SK-N-SH (cell line): ENCODE results near the gene CARM1. TPM values are rescaled to one million over a fixed set of nuclear protein-coding genes. Genes with fewer than 3 reads are reported as not detected.

Experiments
- CTCF ChIA-PET: fragments of 300-600, 350-600 bp; formaldehyde crosslinking; extraction: SDS; loops from one replicate; lab custom pipeline; 2021; lab: Yijun Ruan, JAX
- POLR2A ChIA-PET: fragments of 350-600 bp; sonication (Branson Sonifier 250); formaldehyde crosslinking; extraction: SDS; loops from one replicate; lab custom pipeline; 2020; ENCODE audit warnings: antibody characterized with exemption, inconsistent platforms; lab: Yijun Ruan, JAX
- DNase-seq: peaks from one replicate; pipeline ENCODE4 v3.0.0; 2012
- H2AFZ ChIP-seq: fragments of 200-600 bp; sonication (generic); 2 replicates; pipeline ENCODE4 v1.8.1; 2016; ENCODE audit warnings: antibody characterized with exemption, mild to moderate bottlenecking, low read depth
- H3F3A ChIP-seq: fragments of 200-600 bp; sonication (generic); replicated peaks from 2 replicates; pipeline ENCODE3; 2016; ENCODE audit warnings: antibody characterized with exemption, mild to moderate bottlenecking; ENCODE audit not compliant: insufficient read depth
- H3K27ac ChIP-seq, 2 experiments: fragments of 200-500 bp in 1 of 2; fragments of 200-600 bp in 1 of 2; sonication (Bioruptor generic) in 1 of 2; sonication (generic), shearing (Covaris generic) in 1 of 2; 2 replicates each; pipeline versions ENCODE4 v1.5.1 to v1.6.1; 2014 to 2016; ENCODE audit warnings: low read depth in 2 of 2, inconsistent platforms in 1 of 2, low read length in 1 of 2, mild to moderate bottlenecking in 1 of 2, mixed read lengths in 1 of 2
- H3K27me3 ChIP-seq: fragments of 200-600 bp; sonication (generic), shearing (Covaris generic); 2 replicates; pipeline ENCODE4 v1.6.1; 2016; ENCODE audit warnings: mixed run types; ENCODE audit not compliant: insufficient read depth
- H3K36me3 ChIP-seq, 2 experiments: fragments of 200-500 bp in 1 of 2; fragments of 200-600 bp in 1 of 2; sonication (Bioruptor generic) in 1 of 2; sonication (generic) in 1 of 2; replicated peaks in 1 of 2; 2 replicates each; pipeline versions ENCODE3 to v1.5.1; 2014 to 2016; ENCODE audit warnings: low read length in 1 of 2, mild to moderate bottlenecking in 1 of 2; ENCODE audit not compliant: insufficient read depth in 2 of 2, control insufficient read depth in 1 of 2
- H3K4me1 ChIP-seq, 2 experiments: fragments of 200-500 bp in 1 of 2; fragments of 200-600 bp in 1 of 2; sonication (Bioruptor generic) in 1 of 2; sonication (generic), shearing (Covaris generic) in 1 of 2; 2 replicates each; pipeline versions ENCODE4 v1.5.1 to v1.6.1; 2014 to 2016; ENCODE audit warnings: low read depth in 1 of 2, low read length in 1 of 2, mixed run types in 1 of 2; ENCODE audit not compliant: insufficient read depth in 2 of 2, control insufficient read depth in 1 of 2
- H3K4me2 ChIP-seq: fragments of 200-600 bp; sonication (generic), shearing (Covaris generic); 2 replicates; pipeline ENCODE4 v1.6.1; 2017; ENCODE audit warnings: mixed run types
- H3K4me3 ChIP-seq, 2 experiments: fragments of 200-500 bp in 1 of 2; fragments of 200-600 bp in 1 of 2; sonication (Bioruptor generic) in 1 of 2; sonication (generic), shearing (Covaris generic) in 1 of 2; 2 replicates each; pipeline versions ENCODE4 v1.5.1 to v1.8.1; 2014 to 2016; ENCODE audit warnings: low read depth in 2 of 2, inconsistent platforms in 1 of 2, low read length in 1 of 2, mild to moderate bottlenecking in 1 of 2, mixed read lengths in 1 of 2, moderate library complexity in 1 of 2
- H3K79me2 ChIP-seq: fragments of 200-600 bp; sonication (generic); 2 replicates; pipeline ENCODE4 v1.8.1; 2017; ENCODE audit warnings: mild to moderate bottlenecking; ENCODE audit not compliant: insufficient read depth
- H3K9ac ChIP-seq: fragments of 200-600 bp; sonication (generic); 2 replicates; pipeline ENCODE4 v1.6.1; 2017; ENCODE audit warnings: mixed run types
- H3K9me2 ChIP-seq: fragments of 200-600 bp; sonication (generic); 2 replicates; pipeline ENCODE4 v1.6.1; 2017; ENCODE audit warnings: mixed run types
- H3K9me3 ChIP-seq: fragments of 200-600 bp; sonication (generic); 2 replicates; pipeline ENCODE4 v1.6.1; 2017; ENCODE audit warnings: mixed run types, mild to moderate bottlenecking, moderate library complexity
- H4K20me1 ChIP-seq: fragments of 200-600 bp; sonication (generic); 2 replicates; pipeline ENCODE4 v1.6.1; 2017; ENCODE audit warnings: mild to moderate bottlenecking, mixed run types; ENCODE audit not compliant: insufficient read depth
- EZH2phosphoT487 ChIP-seq: fragments of 200-600 bp; sonication (generic); IDR thresholded peaks from 2 replicates; pipeline ENCODE4 v1.6.1; 2017; ENCODE audit warnings: low read depth, mixed run types, mild to moderate bottlenecking, antibody characterized with exemption, moderate library complexity, borderline replicate concordance
- IRF3 ChIP-seq: fragments of 150-350 bp; IDR thresholded peaks from 2 replicates; pipeline ENCODE4 v1.6.1; 2016; ENCODE audit warnings: mild to moderate bottlenecking, low read depth, low read length
- JUND ChIP-seq: IDR thresholded peaks from 2 replicates; pipeline ENCODE4 v1.4.0; 2012
- MEF2A ChIP-seq: IDR thresholded peaks from 2 replicates; pipeline ENCODE4 v1.4.0; 2012; ENCODE audit warnings: low read depth, borderline replicate concordance
- MXI1 ChIP-seq: IDR thresholded peaks from 2 replicates; pipeline ENCODE4 v1.6.1; 2012; ENCODE audit warnings: mild to moderate bottlenecking, low read depth, low read length, improper control_type of control experiment
- NRF1 ChIP-seq: IDR thresholded peaks from 2 replicates; pipeline ENCODE4 v1.6.1; 2012; ENCODE audit warnings: low read depth, mild to moderate bottlenecking, low read length
- REST ChIP-seq: IDR thresholded peaks from 2 replicates; pipeline ENCODE4 v1.6.1; 2012; ENCODE audit warnings: mild to moderate bottlenecking, low read depth, low read length, moderate library complexity
- TCF12 ChIP-seq: IDR thresholded peaks from 2 replicates; pipeline ENCODE4 v1.4.0; 2012
- USF2 ChIP-seq: fragments of 150-350 bp; IDR thresholded peaks from 2 replicates; pipeline ENCODE4 v1.6.1; 2017; ENCODE audit warnings: antibody characterized with exemption, low read length, low read depth, borderline replicate concordance
- YY1 ChIP-seq: IDR thresholded peaks from 2 replicates; pipeline ENCODE4 v1.4.0; 2012; ENCODE audit warnings: low read depth, mild to moderate bottlenecking
- WGBS: methylation state at CpG from one replicate; pipeline ENCODE4 v1.1.6; 2017; ENCODE audit warnings: low lambda C conversion rate; 5-methylcytosine and 5-hydroxymethylcytosine counted together
- polyA plus RNA-seq, 3 experiments: library from polyadenylated mRNA; depleted of rRNA; stranded (reverse); fragments of >200 nt; gene quantifications; 2 replicates each; pipeline ENCODE4 v1.2.3, GENCODE V29; 2012

The CARM1 gene
- polyA plus RNA-seq, 1 of the 3 experiments (the other 2 are of a cell fraction), result 62.2 TPM

GRCh38 chr19:10852098-10852800, 19.1 kb upstream of the CARM1 start:
- Histone ChIP-seq H3F3A (no peaks in the 10 kb centered on the region), H3K4me1 (no peaks in the 10 kb centered on the region), H3K9me2 (no peaks in the 10 kb centered on the region), H3K79me2 (no peaks in the 10 kb centered on the region), H3K9me3 (no peaks in the 10 kb centered on the region), H3K27me3 (no peaks in the 10 kb centered on the region), H2AFZ (no peak overlapping the region), H3K4me2 (no peak overlapping the region), H3K36me3 (no peaks in the 10 kb centered on the region), H3K27ac (no peak overlapping the region), H4K20me1 (no peaks in the 10 kb centered on the region), H3K9ac (no peak overlapping the region), H3K4me3 (no peak overlapping the region)
- WGBS, result 32% methylated on average over 7 of the region's 7 CpGs
- ChIA-PET CTCF (interaction anchor here (0.7 to 4.8 kb wide), 3 partner anchors 12 to 19 kb away, joined by 3 to 51 read pairs (median 31); no protein-coding TSS in a partner anchor), POLR2A (no interaction called here)
- DNase-seq, result no peak
- TF ChIP-seq USF2 (no peak), YY1 (no peak), TCF12 (peak; percentile 58)

- Histone ChIP-seq H3K79me2 (no peaks in the 10 kb centered on the region), H3K9ac (no peak overlapping the region), H3K36me3 (no peaks in the 10 kb centered on the region), H3K27me3 (no peaks in the 10 kb centered on the region), H3K9me2 (no peaks in the 10 kb centered on the region), H3K9me3 (no peaks in the 10 kb centered on the region), H3F3A (no peaks in the 10 kb centered on the region), H3K27ac (no peak overlapping the region), H3K4me1 (no peaks in the 10 kb centered on the region), H3K4me2 (no peak overlapping the region)
- CTCF ChIA-PET, result interaction anchor here (2.5 to 4.5 kb wide), 2 partner anchors 11 to 17 kb away, joined by 13 to 51 read pairs; partner anchors contain the start of gene TMED1
- no peak for DNase-seq
- 76% methylated on average over 7 of the region's 7 CpGs for WGBS
- TF ChIP-seq REST, result no peak
- no peak for TF ChIP-seq MXI1
- TF ChIP-seq NRF1, result no peak
- TF ChIP-seq IRF3, result no peak
- no peak for TF ChIP-seq JUND
- no peak for TF ChIP-seq EZH2phosphoT487
- TF ChIP-seq MEF2A, result no peak
- TF ChIP-seq, all 33 proteins: peak for 0
- POLR2A ChIA-PET, result no interaction called here
- Histone ChIP-seq H2AFZ (no peak overlapping the region), H4K20me1 (no peaks in the 10 kb centered on the region), H3K4me3 (no peak overlapping the region)
Measured at GRCh38 chr19:10852941-10853340, 18.4 kb upstream of the CARM1 start.
